Measurements from ENCODE around the gene CAMTA2. TPM values are rescaled to one million over a fixed set of nuclear protein-coding genes. Genes with fewer than 3 reads are reported as not detected.

Gene CAMTA2
- total RNA-seq, 6 experiments from 2014 or later, result 15.3 to 21.1 (median 17.7) TPM

DNA sequence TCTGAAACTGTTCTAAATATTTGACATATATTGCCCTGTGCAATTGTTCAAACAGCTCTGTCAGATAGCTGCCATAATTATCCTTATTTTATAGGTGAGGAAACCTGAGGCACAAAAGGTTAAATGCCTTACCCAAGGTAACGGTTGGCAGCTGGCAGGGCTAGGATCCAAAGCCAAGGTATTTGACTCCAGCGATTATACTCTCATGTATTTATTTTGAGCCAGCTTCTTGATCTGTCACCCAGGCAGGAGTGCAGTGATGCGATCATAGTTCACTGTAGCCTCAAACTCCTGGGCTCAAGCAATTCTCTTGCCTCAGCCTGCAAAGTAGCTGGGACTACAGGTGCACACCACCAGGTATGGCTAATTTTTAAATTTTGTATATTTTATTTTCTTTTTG lies 29.4 kb downstream of the CAMTA2 start:
- DNase-seq (peak in 2 of 3 donors; percentile 72 to 79), ATAC-seq (peak; percentile 78 to 95 (median 86))
- TF ChIP-seq, protein P1, sequence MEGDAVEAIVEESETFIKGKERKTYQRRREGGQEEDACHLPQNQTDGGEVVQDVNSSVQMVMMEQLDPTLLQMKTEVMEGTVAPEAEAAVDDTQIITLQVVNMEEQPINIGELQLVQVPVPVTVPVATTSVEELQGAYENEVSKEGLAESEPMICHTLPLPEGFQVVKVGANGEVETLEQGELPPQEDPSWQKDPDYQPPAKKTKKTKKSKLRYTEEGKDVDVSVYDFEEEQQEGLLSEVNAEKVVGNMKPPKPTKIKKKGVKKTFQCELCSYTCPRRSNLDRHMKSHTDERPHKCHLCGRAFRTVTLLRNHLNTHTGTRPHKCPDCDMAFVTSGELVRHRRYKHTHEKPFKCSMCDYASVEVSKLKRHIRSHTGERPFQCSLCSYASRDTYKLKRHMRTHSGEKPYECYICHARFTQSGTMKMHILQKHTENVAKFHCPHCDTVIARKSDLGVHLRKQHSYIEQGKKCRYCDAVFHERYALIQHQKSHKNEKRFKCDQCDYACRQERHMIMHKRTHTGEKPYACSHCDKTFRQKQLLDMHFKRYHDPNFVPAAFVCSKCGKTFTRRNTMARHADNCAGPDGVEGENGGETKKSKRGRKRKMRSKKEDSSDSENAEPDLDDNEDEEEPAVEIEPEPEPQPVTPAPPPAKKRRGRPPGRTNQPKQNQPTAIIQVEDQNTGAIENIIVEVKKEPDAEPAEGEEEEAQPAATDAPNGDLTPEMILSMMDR (IDR thresholded peaks at IDR 0.05), result no peak
- TF ChIP-seq POLR2A (IDR thresholded peaks at IDR 0.05), result no peak
- no peaks in the 10 kb centered on the region for H3K27me3 ChIP-seq
- peaks cover 0 to 6% (median 0%) of the 10 kb centered on the region in 4 donors for H3K36me3 ChIP-seq
- H3K9me3 ChIP-seq, result no peaks in the 10 kb centered on the region
- H3K4me1 ChIP-seq, result peaks cover 0 to 20% (median 8%) of the 10 kb centered on the region in 4 donors
- WGBS (ENCODE audit: insufficient coverage, low coverage, low lambda C conversion rate, missing lambda C conversion rate), result 30% methylated on average over 3 of the region's 3 CpGs
- intact Hi-C loops (cut with DNase I), result no loop called here
- H3K4me3 ChIP-seq, result no peak overlapping the region
- peak overlapping the region in 1 of 3 donors; percentile 62 for H3K27ac ChIP-seq

DNA sequence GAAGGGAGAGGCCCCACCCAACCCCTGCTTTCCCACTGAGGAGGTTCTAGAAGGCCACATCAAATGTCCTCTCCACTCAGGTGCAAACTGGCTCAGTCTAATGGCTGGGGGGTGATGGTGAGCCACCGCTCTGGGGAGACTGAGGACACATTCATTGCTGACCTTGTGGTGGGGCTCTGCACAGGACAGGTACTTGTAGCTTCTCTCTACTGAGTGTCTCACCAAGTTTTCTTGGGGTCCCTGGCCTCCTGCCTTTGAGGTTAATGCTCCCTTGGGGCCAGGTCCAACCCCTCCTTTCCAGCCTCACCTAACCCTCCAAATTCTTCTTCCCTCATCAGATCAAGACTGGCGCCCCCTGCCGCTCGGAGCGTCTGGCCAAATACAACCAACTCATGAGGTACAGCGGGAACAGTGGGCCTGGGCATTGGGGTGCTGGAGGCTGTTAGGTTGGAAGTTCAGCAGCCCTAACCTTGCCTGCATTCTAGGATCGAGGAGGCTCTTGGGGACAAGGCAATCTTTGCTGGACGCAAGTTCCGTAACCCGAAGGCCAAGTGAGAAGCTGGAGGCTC lies 30.9 kb downstream of the CAMTA2 start:
- Histone ChIP-seq H3K27me3 (no peaks in the 10 kb centered on the region), H3K9me3 (no peaks in the 10 kb centered on the region), H3K36me3 (peaks cover 0 to 6% (median 0%) of the 10 kb centered on the region in 4 donors), H3K4me3 (no peak overlapping the region), H3K4me1 (peaks cover 0 to 20% (median 8%) of the 10 kb centered on the region in 4 donors), H3K27ac (no peak overlapping the region)
- intact Hi-C loops (cut with DNase I), result no loop called here
- no peak for ATAC-seq
- 96% methylated on average over 4 of the region's 10 CpGs for WGBS (ENCODE audit: insufficient coverage, low coverage, low lambda C conversion rate, missing lambda C conversion rate)
- TF ChIP-seq, protein P1 (IDR thresholded peaks at IDR 0.05), result peak in 1 of 4 donors; percentile 11
- no peak for TF ChIP-seq POLR2A (IDR thresholded peaks at IDR 0.05)
- no peak for DNase-seq

DNA sequence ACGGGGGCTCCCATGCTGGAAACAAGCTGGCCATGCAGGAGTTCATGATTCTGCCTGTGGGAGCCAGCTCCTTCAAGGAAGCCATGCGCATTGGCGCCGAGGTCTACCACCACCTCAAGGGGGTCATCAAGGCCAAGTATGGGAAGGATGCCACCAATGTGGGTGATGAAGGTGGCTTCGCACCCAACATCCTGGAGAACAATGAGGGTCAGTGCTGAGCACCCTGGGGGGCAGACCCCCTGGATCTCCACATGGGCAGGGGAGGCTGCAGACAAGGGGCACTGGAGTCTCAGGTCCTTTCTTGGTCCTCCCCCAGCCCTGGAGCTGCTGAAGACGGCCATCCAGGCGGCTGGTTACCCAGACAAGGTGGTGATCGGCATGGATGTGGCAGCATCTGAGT lies 32.4 kb downstream of the CAMTA2 start:
- no peaks in the 10 kb centered on the region for H3K27me3 ChIP-seq
- ATAC-seq, result no peak
- WGBS (ENCODE audit: insufficient coverage, low coverage, low lambda C conversion rate, missing lambda C conversion rate), result 89% methylated on average over 3 of the region's 8 CpGs
- peaks cover 0 to 28% (median 14%) of the 10 kb centered on the region in 4 donors for H3K4me1 ChIP-seq
- H3K36me3 ChIP-seq, result peaks cover 0 to 6% (median 0%) of the 10 kb centered on the region in 4 donors
- TF ChIP-seq POLR2A (IDR thresholded peaks at IDR 0.05), result no peak
- TF ChIP-seq, protein P1 (IDR thresholded peaks at IDR 0.05), result no peak
- H3K27ac ChIP-seq, result no peak overlapping the region
- H3K9me3 ChIP-seq, result no peaks in the 10 kb centered on the region
- DNase-seq, result no peak
- intact Hi-C loops (cut with DNase I), result no loop called here
- no peak overlapping the region for H3K4me3 ChIP-seq

DNA sequence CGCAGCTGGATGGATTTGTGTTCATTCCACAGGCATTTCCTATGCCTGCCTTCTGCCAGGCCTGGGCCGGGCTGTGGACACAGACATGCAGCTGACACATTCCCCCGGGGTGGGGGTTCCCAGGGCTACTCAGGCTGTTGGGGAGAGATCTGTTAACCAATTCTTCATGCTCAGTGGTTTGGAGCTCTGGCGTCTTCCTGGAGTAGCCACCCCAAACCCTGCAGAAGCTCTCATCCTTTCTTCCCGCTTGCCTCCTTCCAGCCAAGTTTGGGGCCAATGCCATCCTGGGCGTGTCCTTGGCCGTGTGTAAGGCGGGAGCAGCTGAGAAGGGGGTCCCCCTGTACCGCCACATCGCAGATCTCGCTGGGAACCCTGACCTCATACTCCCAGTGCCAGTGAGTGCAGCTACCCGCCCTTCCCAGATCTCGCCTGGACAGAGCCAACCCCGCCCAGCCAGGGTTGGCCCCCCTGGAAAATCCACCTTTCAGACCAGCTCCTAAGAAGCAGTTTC lies 34.0 kb downstream of the CAMTA2 start:
- peaks cover 0 to 16% (median 7%) of the 10 kb centered on the region in 4 donors for H3K4me1 ChIP-seq
- no peaks in the 10 kb centered on the region for H3K9me3 ChIP-seq
- H3K27ac ChIP-seq, result no peak overlapping the region
- ATAC-seq, result no peak
- no peaks in the 10 kb centered on the region for H3K27me3 ChIP-seq
- WGBS (ENCODE audit: insufficient coverage, low coverage, low lambda C conversion rate, missing lambda C conversion rate), result 98% methylated on average over 6 of the region's 14 CpGs
- intact Hi-C loops (cut with DNase I), result no loop called here
- no peak overlapping the region for H3K4me3 ChIP-seq
- no peak for DNase-seq
- H3K36me3 ChIP-seq, result no peaks in the 10 kb centered on the region
- TF ChIP-seq, protein P1 (IDR thresholded peaks at IDR 0.05), result no peak
- no peak for TF ChIP-seq POLR2A (IDR thresholded peaks at IDR 0.05)

All from right lobe of liver (tissue), 6 donors.